ENCODE measurements around the gene ZNF521. TPM values are rescaled to one million over a fixed set of nuclear protein-coding genes. Genes with fewer than 3 reads are reported as not detected.

ZNF521 gene
- total RNA-seq, 1 experiment from 2014 or later: not detected

DNA sequence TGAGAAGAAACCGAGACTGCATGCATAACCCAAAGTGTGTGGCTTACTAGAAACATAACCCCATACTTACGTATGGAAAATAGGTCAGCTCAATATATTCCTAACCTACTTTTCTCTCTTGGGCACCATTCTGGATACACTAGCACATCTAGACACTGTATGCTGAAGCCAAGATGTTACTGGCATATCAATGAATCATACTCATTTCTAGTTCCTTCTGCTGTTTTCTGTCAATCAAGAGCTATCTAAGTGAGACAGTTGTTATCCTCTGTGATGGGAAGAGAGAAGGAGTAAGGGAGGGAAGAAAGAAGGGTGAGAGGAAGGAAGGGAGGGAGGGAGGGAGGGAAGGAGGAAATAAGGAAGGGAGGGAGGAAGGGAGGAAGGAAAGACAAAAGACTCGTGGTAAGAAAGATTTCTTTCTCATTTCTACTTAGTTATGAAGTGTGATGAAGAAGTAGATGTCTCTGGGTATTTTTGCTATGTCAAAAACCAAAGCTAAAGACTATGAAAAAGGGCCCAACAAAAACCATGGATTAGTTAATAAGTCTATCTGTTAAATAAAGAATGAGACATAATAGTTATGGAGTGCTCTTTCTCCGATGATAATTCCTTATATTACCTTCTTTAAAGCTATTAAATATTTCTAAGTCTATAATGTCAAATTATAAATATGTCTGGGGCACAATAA, 248.4 kb downstream of the ZNF521 start:
- H3K4me3 ChIP-seq: no peak overlapping the region
- CTCF ChIA-PET: no interaction called here
- H3K36me3 ChIP-seq (ENCODE audit: low read depth): no peaks in the 10 kb centered on the region
- no peak for DNase-seq
- POLR2A ChIA-PET (ENCODE audit: unreplicated experiment): no interaction called here
- TF ChIP-seq EZH2 (IDR thresholded peaks at IDR 0.05; ENCODE audit: low read depth): no peak
- TF ChIP-seq, protein P1, sequence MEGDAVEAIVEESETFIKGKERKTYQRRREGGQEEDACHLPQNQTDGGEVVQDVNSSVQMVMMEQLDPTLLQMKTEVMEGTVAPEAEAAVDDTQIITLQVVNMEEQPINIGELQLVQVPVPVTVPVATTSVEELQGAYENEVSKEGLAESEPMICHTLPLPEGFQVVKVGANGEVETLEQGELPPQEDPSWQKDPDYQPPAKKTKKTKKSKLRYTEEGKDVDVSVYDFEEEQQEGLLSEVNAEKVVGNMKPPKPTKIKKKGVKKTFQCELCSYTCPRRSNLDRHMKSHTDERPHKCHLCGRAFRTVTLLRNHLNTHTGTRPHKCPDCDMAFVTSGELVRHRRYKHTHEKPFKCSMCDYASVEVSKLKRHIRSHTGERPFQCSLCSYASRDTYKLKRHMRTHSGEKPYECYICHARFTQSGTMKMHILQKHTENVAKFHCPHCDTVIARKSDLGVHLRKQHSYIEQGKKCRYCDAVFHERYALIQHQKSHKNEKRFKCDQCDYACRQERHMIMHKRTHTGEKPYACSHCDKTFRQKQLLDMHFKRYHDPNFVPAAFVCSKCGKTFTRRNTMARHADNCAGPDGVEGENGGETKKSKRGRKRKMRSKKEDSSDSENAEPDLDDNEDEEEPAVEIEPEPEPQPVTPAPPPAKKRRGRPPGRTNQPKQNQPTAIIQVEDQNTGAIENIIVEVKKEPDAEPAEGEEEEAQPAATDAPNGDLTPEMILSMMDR (conservative IDR thresholded peaks at IDR 0.05): no peak
- H3K4me1 ChIP-seq (replicated peaks; ENCODE audit: insufficient read depth): no peaks in the 10 kb centered on the region
- intact Hi-C loops (cut with micrococcal nuclease; ENCODE audit: unreplicated experiment): no loop called here
- no TSS peak for BruUV-seq (replicated peaks)
- no peak overlapping the region for H3K4me2 ChIP-seq
- no peaks in the 10 kb centered on the region for H3K27me3 ChIP-seq (ENCODE audit: insufficient read depth, low read depth)
- no peaks in the 10 kb centered on the region for H3K79me2 ChIP-seq (ENCODE audit: low read depth)
- no peaks in the 10 kb centered on the region for H3K9me2 ChIP-seq (ENCODE audit: insufficient read depth)
- no peak overlapping the region for H3K27ac ChIP-seq
- no peak overlapping the region for H2AFZ ChIP-seq
- no peaks in the 10 kb centered on the region for H4K20me1 ChIP-seq (ENCODE audit: insufficient read depth)
- no peaks in the 10 kb centered on the region for H3F3A ChIP-seq (ENCODE audit: insufficient read depth, low read depth)
- H3K9me3 ChIP-seq (ENCODE audit: insufficient read depth, low read depth): no peaks in the 10 kb centered on the region

DNA sequence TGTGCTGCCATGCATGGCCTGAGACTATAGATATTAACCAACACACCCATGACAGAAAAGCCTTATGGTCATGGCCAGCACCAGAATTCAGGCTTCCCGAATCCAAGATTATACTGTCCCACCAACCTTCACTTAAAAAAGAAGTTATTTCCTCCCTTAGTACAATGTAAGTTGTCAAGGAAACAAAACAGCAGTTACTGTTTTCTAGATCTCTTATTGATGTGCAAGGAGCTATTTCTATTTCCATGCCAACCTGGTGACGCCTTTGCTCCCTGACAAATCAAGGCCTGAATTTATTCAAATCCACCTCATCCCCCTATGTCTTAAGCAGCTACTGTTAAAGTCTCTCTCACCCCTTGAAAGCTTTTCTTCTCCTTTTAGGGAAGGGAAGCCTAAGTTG, 249.3 kb downstream of the ZNF521 start:
- Histone ChIP-seq H3K4me2 (no peak overlapping the region), H3K27ac (no peak overlapping the region), H3K4me1 (replicated peaks; ENCODE audit: insufficient read depth) (no peaks in the 10 kb centered on the region), H3K4me3 (no peak overlapping the region), H3K79me2 (ENCODE audit: low read depth) (no peaks in the 10 kb centered on the region), H4K20me1 (ENCODE audit: insufficient read depth) (no peaks in the 10 kb centered on the region), H3K27me3 (ENCODE audit: insufficient read depth, low read depth) (no peaks in the 10 kb centered on the region), H3K9me2 (ENCODE audit: insufficient read depth) (no peaks in the 10 kb centered on the region), H2AFZ (no peak overlapping the region), H3F3A (ENCODE audit: insufficient read depth, low read depth) (no peaks in the 10 kb centered on the region), H3K9me3 (ENCODE audit: insufficient read depth, low read depth) (no peaks in the 10 kb centered on the region), H3K36me3 (ENCODE audit: low read depth) (no peaks in the 10 kb centered on the region)
- intact Hi-C loops (cut with micrococcal nuclease; ENCODE audit: unreplicated experiment): no loop called here
- BruUV-seq (replicated peaks): no TSS peak
- TF ChIP-seq EZH2 (IDR thresholded peaks at IDR 0.05; ENCODE audit: low read depth): no peak
- DNase-seq: no peak
- CTCF ChIA-PET: no interaction called here
- POLR2A ChIA-PET (ENCODE audit: unreplicated experiment): no interaction called here

DNA sequence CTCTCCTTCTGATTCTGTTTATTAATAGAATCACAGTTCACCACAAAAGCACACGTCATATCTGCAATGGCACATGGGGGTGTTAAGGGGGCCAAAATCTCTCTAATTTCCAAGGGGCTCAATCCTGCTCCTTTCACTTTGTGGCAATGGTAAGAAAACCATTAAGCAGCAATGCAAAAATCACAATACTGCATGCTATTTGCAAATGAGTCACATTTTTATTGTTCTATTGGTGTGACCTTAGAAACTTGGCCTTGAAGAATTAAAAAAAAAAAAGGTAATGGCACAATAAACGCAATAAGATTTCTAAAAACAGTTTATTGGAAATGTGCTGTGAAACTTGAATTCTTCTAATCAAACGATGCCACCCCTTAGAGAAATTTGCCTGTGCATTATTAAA, 251.5 kb downstream of the ZNF521 start:
- no peak for DNase-seq
- ChIA-PET POLR2A (ENCODE audit: unreplicated experiment) (no interaction called here), CTCF (no interaction called here)
- Histone ChIP-seq H3K27ac (no peak overlapping the region), H2AFZ (no peak overlapping the region), H3K4me1 (replicated peaks; ENCODE audit: insufficient read depth) (no peaks in the 10 kb centered on the region), H3F3A (ENCODE audit: insufficient read depth, low read depth) (no peaks in the 10 kb centered on the region), H3K79me2 (ENCODE audit: low read depth) (no peaks in the 10 kb centered on the region), H3K9me3 (ENCODE audit: insufficient read depth, low read depth) (no peaks in the 10 kb centered on the region), H3K4me2 (no peak overlapping the region), H3K9me2 (ENCODE audit: insufficient read depth) (no peaks in the 10 kb centered on the region), H3K36me3 (ENCODE audit: low read depth) (no peaks in the 10 kb centered on the region), H4K20me1 (ENCODE audit: insufficient read depth) (no peaks in the 10 kb centered on the region), H3K4me3 (no peak overlapping the region), H3K27me3 (ENCODE audit: insufficient read depth, low read depth) (no peaks in the 10 kb centered on the region)
- TF ChIP-seq, protein P1 (conservative IDR thresholded peaks at IDR 0.05): no peak
- TF ChIP-seq EZH2 (IDR thresholded peaks at IDR 0.05; ENCODE audit: low read depth): no peak
- BruUV-seq (replicated peaks): no TSS peak
- intact Hi-C loops (cut with micrococcal nuclease; ENCODE audit: unreplicated experiment): no loop called here

DNA sequence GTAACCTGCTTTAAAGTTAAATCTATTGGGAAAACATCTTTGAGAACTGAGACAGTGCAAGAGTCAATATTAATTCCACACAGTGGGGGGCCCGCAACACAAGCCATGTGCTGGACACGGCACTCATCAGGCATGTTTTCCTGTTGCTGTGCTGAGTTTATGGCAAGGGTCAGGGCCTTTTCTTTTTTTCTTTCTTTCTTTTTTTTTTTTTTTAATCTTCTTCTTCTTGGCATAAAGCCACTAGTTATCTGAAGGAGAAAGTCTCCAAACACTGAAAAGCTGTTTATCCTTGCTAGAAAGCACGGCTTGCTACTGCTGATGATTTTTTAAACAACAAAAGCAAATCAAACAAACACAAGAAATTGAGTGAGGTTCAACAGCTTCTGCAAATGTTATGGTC, 252.1 kb downstream of the ZNF521 start:
- POLR2A ChIA-PET (ENCODE audit: unreplicated experiment): no interaction called here
- BruUV-seq (replicated peaks): no TSS peak

More for the DNA sequence above, 252.1 kb downstream of the ZNF521 start:
- no peaks in the 10 kb centered on the region for H3K9me3 ChIP-seq (ENCODE audit: insufficient read depth, low read depth)
- no peaks in the 10 kb centered on the region for H3F3A ChIP-seq (ENCODE audit: insufficient read depth, low read depth)
- H3K79me2 ChIP-seq (ENCODE audit: low read depth): no peaks in the 10 kb centered on the region
- no peak overlapping the region for H2AFZ ChIP-seq
- intact Hi-C loops (cut with micrococcal nuclease; ENCODE audit: unreplicated experiment): no loop called here
- H3K27me3 ChIP-seq (ENCODE audit: insufficient read depth, low read depth): no peaks in the 10 kb centered on the region
- CTCF ChIA-PET: no interaction called here
- H4K20me1 ChIP-seq (ENCODE audit: insufficient read depth): no peaks in the 10 kb centered on the region
- H3K4me1 ChIP-seq (replicated peaks; ENCODE audit: insufficient read depth): no peaks in the 10 kb centered on the region
- H3K4me3 ChIP-seq: no peak overlapping the region
- DNase-seq: no peak
- no peak overlapping the region for H3K4me2 ChIP-seq
- H3K9me2 ChIP-seq (ENCODE audit: insufficient read depth): no peaks in the 10 kb centered on the region
- H3K36me3 ChIP-seq (ENCODE audit: low read depth): no peaks in the 10 kb centered on the region
- H3K27ac ChIP-seq: no peak overlapping the region
- TF ChIP-seq, protein P1 (conservative IDR thresholded peaks at IDR 0.05): no peak
- TF ChIP-seq EZH2 (IDR thresholded peaks at IDR 0.05; ENCODE audit: low read depth): no peak

All from PC-9 (cell line).